HG03139 (cell line): ENCODE data around the gene PSENEN.
"Not testable (repeated sequence)": the region's sequence is repeated elsewhere in the genome, so short reads cannot be mapped to it uniquely, and the experiment has no call there.

Experiments
- ATAC-seq: cut with Tn5 transposase; IDR thresholded peaks from one replicate; pipeline ENCODE4 v1.9.1; 2021; ENCODE audit not compliant: unreplicated experiment

The PSENEN gene

DNA sequence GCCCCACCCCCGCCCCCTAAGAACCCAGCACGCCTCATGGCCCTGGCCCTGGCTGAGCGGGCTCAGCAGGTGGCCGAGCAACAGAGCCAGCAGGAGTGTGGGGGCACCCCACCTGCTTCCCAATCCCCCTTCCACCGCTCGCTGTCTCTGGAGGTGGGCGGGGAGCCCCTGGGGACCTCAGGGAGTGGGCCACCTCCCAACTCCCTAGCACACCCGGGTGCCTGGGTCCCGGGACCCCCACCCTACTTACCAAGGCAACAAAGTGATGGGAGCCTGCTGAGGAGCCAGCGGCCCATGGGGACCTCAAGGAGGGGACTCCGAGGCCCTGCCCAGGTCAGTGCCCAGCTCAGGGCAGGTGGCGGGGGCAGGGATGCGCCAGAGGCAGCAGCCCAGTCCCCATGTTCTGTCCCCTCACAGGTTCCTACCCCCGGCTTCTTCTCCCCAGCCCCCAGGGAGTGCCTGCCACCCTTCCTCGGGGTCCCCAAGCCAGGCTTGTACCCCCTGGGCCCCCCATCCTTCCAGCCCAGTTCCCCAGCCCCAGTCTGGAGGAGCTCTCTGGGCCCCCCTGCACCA, 41.9 kb downstream of the PSENEN start:
- no peak for ATAC-seq

DNA sequence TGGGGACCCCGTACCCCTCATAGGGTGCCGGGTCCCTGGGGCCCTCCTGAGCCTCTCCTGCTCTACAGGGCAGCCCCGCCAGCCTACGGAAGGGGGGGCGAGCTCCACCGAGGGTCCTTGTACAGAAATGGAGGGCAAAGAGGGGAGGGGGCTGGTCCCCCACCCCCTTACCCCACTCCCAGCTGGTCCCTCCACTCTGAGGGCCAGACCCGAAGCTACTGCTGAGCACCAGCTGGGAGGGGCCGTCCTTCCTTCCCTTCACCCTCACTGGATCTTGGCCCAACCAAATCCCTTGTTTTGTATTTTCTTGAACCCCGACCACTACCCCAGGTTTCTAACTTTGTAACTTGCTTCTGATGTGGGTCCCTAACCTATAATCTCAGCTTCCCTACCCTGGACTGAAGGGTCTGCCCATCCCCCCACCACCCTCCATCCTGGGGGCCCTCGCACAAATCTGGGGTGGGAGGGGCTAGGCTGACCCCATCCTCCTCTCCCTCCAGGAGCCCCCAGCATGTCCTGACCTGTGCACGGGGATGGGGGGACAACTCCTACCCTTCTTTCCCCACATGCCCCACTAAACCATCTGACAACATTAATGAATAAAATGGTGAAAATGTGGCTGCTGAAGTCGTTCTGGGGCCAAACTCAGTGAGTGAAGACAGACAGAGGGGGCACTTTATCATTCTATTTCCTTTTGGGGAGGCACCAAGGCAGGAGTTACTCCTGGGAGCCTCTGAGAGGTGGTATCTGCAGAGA, 42.9 kb downstream of the PSENEN start:
- ATAC-seq = no peak

DNA sequence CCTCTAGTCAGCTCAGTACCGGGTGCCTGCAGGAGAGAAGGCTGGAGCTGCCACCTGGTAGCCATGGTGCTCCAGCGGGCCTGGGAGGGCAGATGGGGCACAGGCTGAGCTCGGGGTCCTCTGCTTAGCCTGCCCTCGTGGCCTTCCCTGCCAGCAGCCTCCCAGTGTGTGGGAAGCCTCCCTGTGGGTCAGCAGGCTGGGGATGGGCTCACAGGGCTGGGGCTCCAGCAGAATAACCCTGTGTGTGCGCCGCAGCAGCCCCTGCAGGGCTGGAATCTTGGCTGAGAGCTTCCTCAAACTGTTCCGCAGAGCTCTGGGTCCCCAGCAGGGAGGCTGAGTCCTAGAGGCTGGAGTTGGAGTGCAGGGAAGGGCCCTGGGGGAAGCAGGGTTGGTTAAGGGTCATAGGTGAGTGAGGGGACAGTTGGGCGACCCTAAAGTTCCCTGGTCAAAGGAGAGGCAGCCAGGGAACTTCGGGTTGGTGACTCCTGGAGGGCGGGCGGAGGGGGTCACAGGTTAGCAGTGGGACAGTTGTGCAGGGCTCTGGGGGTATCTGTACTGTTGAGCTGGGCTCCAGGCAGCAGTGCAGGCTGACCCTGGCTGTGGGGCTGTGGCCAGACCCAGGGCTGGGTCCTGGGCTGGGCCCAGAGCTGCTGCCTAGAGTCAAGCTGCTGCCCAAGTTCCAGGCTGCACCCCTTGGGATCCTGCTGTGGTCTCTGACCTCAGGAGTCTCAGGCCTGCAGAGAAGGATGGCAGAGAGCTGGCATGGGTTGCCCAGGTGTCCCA, 43.9 kb downstream of the PSENEN start:
- ATAC-seq = no peak

DNA sequence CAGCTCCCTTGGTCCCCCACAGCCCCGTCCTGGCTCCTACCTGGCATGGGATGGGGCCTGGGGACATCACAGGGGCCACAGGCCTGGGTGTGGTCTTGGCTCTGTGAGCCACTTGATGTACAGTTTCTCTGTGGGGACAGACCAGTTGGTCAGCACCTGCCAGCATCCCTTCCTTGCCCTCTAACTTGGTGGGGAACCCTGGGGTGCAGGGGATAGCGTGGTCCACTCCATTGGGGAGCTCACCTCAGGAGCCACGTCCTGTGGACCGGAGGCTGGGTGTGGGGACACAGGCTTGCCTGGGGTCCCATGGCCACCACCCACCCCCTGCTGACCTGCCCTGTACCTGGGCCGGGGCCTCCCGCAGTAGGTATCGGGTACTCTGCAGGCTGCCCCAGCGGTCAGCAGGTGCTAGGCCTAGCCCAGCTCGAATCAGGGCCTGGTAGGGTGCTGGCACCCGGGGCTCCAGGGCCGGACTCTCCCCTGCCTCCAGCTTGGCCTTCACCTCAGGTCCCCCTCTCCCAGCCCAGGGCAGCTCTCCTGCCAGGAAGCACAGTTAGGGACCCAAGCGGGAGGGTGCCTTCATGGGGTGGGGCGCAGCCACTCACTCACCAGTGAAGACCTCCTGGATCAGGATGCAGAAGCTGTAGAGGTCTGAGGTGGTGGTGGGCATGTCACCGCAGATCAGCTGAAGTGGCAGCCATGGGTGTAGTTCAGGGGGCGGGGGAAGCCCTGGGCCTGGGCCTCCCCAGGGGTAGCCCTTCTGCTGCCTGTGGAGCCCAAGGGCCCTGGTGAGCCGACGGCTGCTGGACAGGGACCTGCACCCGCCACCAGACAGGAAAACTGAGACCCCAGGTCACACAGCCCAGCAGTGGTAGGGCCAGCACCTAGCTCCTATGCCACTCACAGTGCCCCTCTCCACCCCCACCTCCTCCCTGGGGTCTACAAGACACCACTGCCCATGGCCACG, 44.8 kb downstream of the PSENEN start:
- no peak for ATAC-seq

DNA sequence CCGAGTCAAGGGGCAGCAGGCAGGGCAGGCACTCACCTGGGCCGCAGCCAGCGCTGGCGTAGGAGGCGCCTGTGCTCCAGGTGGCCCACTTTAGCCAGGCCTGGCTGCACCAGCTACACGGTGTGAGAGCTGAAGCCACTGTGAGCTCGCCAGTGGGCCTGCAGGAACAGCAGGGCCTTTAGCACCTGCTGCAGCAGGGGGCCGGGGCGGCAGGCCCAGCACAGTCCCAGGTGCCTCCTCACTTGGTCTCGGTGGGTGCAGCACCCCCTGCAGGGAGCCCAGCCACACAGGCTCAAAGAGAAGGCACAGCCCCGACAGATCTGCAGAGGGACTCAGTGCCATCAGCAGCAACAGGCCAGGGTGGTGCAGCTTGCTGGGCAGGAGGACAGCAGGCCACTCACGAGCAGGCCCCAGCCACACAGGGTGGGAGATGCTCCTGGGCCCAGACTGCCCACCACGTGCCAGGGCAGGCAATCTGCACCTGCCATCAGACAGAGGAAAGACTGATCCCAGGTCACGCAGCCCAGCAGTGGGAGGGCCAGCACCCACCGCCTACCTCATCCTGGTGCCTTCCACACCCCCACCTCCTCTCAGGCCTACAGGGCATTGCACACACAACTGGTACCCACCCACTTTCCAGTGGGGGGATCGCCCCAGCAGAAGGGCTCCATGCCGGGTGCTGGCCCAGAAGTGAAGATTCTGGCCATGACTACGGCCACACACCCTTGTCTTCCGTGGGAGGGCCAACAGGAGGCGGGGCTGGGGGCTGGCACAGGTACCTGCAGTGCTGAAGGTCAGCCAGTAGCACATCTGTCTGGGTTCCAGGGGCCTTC, 45.7 kb downstream of the PSENEN start:
- no peak for ATAC-seq

DNA sequence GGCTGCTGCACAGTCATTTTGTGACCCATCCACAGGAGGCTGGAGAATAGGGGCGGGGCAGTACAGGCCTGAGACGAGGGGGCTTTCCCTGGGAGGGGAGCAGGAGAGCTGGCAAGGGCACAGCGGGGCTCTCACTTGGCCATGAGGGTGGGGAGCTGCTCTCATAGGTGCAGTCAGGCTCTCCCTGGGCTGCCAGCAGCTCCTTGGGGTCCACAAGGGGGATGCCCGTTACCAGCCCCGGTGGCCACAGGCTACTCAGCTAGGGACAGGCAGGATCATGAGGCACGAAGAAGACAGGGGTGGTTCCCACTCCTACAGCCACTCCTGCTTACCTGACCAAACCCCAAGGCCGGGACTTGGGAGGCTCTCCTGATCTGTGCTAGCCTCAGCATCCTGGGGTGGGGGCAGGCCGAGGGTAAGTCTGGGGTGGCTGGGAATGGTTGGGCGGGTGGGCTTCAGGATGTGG, 46.4 kb downstream of the PSENEN start:
- no peak for ATAC-seq

DNA sequence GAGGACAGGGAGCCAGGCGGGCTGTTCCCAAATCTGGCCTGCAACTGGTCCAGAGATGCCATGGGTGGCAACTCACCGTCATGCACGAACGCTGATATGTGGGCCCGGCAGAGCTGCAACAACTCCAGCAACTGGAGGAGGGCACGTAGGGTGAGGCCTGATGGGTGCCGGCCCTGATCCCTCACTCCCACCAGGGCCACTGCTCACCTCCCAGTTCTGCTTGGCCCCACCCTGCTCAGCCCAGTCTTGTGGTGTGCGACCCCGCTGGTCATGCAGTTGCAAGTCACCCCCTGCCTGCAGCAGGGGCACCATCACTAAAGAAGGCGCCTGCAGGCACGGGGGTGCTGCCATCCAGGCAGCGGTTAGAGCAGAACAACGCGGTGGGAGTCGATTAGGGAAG, 46.9 kb downstream of the PSENEN start:
- ATAC-seq = no peak

DNA sequence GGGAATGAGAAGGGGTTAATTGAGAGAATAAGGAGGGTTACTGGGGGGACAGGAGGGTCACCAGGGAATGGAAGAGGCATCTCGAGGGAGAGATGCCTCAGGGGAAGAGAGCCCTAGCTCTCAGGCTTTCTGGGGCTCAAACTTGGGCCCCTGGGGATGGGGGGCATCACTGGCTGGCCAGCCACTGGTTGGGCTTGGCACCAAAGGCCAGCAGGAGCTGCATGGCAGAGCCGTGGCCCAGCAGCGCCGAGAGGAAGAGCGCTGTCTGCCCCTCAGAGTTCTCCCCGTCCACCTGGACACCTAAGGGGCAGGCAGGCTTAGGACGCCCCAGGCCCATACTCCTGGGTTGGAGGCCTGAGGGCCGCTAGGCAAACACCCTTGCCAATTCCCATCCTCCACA, 47.4 kb downstream of the PSENEN start:
- no peak for ATAC-seq

DNA sequence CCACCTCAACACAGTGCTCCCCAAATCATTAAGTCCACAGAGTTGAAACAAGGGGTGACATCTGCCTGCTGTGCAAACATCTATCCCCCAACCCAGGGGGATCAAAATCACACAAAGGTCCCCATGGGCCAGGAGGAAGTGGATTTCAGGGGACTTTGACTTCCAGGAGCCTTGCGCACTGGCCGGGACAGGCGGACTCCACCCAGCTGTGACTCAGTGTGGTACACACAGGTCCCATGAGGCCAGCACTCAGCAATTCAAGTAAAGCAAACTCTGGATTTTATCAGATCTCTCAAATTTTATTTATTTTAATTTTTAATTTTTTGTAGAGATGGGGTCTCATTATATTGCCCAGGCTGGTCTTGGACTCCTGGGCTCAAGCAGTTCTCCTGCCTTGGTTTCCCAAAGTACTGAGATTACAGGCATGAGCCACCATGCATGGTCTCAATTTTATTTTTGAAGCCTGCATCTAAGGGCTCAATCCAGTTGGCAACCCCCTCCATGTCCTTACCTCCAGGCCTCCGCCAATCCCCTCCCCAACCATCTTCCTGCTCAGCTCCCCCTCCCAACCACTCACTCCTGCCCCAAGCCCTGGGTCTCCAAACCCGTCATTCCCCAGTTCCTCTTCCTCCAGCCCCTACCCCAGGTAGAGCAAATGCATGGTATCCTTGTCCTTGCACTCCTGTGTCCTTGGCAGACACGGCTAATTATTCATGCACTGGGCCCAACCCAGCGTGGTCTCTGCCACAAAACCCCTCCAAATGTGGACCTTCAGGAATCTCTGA, 48.1 kb downstream of the PSENEN start:
- ATAC-seq = no peak

DNA sequence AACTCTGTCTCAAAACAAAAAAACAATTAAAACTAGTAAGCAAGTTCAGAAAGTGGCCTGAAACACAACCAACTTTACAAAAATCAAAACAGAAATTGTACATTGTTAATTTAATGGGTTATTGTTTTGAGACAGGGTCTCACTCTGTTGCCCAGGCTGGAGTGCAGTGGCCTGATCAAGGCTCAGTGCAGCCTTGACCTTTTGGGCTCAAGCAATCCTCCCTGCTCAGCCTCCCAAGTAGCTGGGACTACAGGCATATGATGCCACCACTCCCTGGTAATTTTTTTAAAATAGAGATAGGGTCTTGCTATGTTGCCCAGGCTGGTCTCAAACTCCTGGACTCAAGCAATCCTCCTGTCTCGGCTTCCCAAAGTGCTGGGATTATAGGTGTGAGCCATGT, 50.1 kb downstream of the PSENEN start:
- not testable (repeated sequence) for ATAC-seq
